Measurements from ENCODE around the gene DAB1. TPM values are rescaled to one million over a fixed set of nuclear protein-coding genes. Genes with fewer than 3 reads are reported as not detected.

DAB1 gene
- total RNA-seq, 1 donor from 2014 or later, result 0.27 TPM

DNA sequence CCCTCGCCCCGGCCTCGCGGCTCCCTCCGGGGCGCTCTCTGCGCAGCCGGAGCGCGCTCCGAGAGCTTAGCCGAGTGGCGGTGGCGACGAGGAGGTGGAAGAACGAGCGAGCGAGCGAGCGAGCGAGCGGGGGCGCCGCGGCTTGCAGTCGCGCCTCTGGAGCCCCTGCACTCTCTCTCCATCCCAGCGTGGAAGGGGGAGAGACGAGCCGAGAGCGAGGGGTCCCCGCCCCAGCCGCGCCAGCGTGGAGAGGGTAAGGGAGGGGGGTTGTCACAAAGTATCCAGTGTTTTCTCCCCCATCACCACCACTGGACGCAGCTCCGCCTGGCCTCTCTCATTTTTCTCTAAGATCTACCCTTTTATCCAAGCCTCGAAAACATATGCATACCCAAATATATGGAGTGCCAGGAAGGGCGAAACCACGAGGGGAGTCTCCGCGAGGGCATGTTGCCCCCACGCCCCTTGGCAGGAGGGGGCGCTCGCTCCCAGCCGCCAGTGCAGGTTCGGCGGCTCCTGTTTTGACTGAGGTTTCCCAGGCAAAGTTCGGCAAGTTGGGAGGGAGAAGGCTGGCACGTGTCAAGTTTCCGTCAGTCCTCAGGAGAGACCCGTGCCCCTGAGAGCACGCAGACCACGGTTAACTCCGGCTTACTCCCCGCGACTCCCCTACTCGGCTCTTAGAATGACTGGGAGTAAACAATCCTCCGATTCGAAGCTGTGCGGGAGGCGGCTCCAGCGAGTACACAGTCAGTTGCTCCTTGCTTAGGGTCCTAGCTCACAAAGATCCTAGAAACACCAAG is 569 bp upstream of the DAB1 start:
- peaks cover 19% of the 10 kb centered on the region for H3K4me1 Mint-ChIP-seq (ENCODE audit: unreplicated experiment)
- TF ChIP-seq, protein P1, sequence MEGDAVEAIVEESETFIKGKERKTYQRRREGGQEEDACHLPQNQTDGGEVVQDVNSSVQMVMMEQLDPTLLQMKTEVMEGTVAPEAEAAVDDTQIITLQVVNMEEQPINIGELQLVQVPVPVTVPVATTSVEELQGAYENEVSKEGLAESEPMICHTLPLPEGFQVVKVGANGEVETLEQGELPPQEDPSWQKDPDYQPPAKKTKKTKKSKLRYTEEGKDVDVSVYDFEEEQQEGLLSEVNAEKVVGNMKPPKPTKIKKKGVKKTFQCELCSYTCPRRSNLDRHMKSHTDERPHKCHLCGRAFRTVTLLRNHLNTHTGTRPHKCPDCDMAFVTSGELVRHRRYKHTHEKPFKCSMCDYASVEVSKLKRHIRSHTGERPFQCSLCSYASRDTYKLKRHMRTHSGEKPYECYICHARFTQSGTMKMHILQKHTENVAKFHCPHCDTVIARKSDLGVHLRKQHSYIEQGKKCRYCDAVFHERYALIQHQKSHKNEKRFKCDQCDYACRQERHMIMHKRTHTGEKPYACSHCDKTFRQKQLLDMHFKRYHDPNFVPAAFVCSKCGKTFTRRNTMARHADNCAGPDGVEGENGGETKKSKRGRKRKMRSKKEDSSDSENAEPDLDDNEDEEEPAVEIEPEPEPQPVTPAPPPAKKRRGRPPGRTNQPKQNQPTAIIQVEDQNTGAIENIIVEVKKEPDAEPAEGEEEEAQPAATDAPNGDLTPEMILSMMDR (IDR thresholded peaks at IDR 0.05), result peak; percentile 88
- H3K27ac Mint-ChIP-seq (ENCODE audit: unreplicated experiment), result no peak overlapping the region
- H3K4me3 Mint-ChIP-seq (ENCODE audit: unreplicated experiment), result peak overlapping the region; percentile 81
- H3K36me3 Mint-ChIP-seq (ENCODE audit: unreplicated experiment), result no peaks in the 10 kb centered on the region
- H3K27me3 Mint-ChIP-seq (ENCODE audit: unreplicated experiment), result peaks cover 66% of the 10 kb centered on the region
- DNase-seq (ENCODE audit: extremely low spot score, unreplicated experiment), result peak; percentile 86
- no peaks in the 10 kb centered on the region for H3K9me3 Mint-ChIP-seq (ENCODE audit: unreplicated experiment)

DNA sequence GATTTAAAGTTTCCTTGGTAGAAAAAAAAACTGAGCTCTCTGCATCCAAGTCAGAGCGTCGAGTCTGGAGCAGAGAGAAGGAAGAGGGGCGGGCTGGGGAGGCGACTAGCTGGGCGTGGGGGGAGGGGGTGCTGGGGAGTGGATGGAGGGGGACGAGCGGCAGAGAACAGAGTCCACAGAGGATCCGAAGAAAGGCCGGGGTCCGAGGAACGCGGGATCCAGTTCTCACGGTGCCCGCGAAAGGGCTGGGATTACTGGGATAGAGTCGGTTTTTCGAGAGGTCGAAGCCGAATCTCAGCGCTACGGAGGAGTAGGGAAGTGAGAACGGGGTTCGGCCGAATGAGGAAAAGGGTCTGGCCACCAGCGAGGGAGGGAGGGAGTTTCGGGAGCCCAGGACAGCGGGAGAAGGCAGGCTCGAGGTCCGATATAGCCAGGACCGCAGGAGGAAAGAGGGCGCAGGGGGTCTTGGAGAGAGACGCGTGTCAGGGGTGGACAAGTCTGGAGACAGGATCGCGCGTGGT is 665 bp downstream of the DAB1 start:
- peaks cover 75% of the 10 kb centered on the region for H3K27me3 Mint-ChIP-seq (ENCODE audit: unreplicated experiment)
- H3K4me1 Mint-ChIP-seq (ENCODE audit: unreplicated experiment), result peaks cover 19% of the 10 kb centered on the region
- peak overlapping the region; percentile 79 for H3K4me3 Mint-ChIP-seq (ENCODE audit: unreplicated experiment)
- no peak for DNase-seq (ENCODE audit: extremely low spot score, unreplicated experiment)
- TF ChIP-seq, protein P1 (IDR thresholded peaks at IDR 0.05), result no peak
- H3K27ac Mint-ChIP-seq (ENCODE audit: unreplicated experiment), result no peak overlapping the region
- H3K36me3 Mint-ChIP-seq (ENCODE audit: unreplicated experiment), result no peaks in the 10 kb centered on the region
- no peaks in the 10 kb centered on the region for H3K9me3 Mint-ChIP-seq (ENCODE audit: unreplicated experiment)

DNA sequence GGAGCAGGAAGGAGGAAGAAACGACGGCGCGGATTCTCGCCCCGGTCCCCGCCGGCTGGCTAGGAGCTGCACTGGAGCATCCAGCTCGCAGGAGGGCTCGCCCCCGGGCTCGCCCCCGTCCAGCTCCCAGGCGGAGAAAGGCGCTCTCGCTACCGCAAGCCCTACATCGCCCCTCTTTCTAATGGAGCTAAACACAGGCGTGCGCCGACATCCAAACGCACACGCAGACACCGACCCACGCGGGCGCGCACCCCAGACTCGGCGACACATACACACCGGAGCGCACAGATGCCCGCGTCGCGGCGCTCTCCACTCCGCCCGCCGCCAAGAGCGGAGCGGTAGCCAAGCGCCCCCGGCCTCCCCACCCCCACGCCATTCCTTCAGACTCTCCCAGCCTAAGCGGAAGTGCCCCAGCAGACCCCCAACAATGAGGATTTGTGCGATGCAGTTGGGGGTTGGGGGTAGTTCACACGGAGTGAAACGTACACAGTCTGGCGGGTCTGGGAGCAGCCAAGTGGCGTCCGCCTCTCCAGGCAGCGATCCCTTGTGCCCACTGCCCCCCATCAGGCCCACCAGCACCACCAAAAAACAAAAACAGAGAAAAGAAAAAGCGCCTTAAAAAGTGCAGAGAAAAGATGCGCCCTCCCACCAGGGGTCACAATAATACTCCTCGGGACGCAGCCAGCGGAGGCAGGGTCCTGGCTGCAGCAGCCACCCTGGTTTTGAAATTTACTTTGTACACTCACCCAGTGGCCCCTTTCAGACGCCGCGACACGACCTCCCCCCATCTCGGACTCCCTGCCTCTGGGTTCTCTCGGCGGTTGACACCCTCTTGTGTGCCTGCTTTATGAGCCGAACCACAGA is 1.4 kb downstream of the DAB1 start:
- H3K36me3 Mint-ChIP-seq (ENCODE audit: unreplicated experiment), result no peaks in the 10 kb centered on the region
- peak overlapping the region; percentile 79 for H3K4me3 Mint-ChIP-seq (ENCODE audit: unreplicated experiment)
- H3K4me1 Mint-ChIP-seq (ENCODE audit: unreplicated experiment), result peaks cover 19% of the 10 kb centered on the region
- peaks cover 80% of the 10 kb centered on the region for H3K27me3 Mint-ChIP-seq (ENCODE audit: unreplicated experiment)
- DNase-seq (ENCODE audit: extremely low spot score, unreplicated experiment), result no peak
- H3K27ac Mint-ChIP-seq (ENCODE audit: unreplicated experiment), result no peak overlapping the region
- H3K9me3 Mint-ChIP-seq (ENCODE audit: unreplicated experiment), result no peaks in the 10 kb centered on the region
- TF ChIP-seq, protein P1 (IDR thresholded peaks at IDR 0.05), result peak; percentile 41

DNA sequence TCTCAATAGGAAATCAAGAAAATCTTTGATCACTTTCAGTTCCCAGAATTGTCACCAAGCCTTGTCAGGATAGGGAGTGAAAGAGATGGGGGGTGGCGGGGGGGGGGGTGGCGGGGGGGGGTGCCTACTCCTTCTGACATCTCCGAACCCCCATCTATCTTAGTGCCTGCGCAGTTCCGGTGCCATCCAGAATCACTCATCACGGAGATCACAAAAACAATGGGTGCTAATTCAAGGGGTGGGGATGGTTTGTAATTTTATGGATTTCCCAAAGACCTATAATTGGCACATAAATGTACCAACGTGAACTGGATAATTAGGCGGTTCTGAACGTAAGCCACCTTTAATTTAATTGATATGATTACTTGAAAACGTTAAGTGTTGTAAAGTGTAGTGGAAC is 2.1 kb downstream of the DAB1 start:
- Mint-ChIP-seq H3K27me3 (ENCODE audit: unreplicated experiment) (peaks cover 82% of the 10 kb centered on the region), H3K9me3 (ENCODE audit: unreplicated experiment) (no peaks in the 10 kb centered on the region), H3K4me1 (ENCODE audit: unreplicated experiment) (peaks cover 19% of the 10 kb centered on the region), H3K27ac (ENCODE audit: unreplicated experiment) (no peak overlapping the region), H3K4me3 (ENCODE audit: unreplicated experiment) (peak overlapping the region; percentile 79), H3K36me3 (ENCODE audit: unreplicated experiment) (no peaks in the 10 kb centered on the region)
- no peak for DNase-seq (ENCODE audit: extremely low spot score, unreplicated experiment)
- TF ChIP-seq, protein P1 (IDR thresholded peaks at IDR 0.05), result no peak

Data from osteocyte (in vitro differentiated cells).